ENCODE results near the gene MRTO4. TPM values are rescaled to one million over a fixed set of nuclear protein-coding genes. Genes with fewer than 3 reads are reported as not detected.

The MRTO4 gene
- total and polyA plus RNA-seq, 12 donors = 8.4 to 52.2 (median 13.3) TPM

DNA sequence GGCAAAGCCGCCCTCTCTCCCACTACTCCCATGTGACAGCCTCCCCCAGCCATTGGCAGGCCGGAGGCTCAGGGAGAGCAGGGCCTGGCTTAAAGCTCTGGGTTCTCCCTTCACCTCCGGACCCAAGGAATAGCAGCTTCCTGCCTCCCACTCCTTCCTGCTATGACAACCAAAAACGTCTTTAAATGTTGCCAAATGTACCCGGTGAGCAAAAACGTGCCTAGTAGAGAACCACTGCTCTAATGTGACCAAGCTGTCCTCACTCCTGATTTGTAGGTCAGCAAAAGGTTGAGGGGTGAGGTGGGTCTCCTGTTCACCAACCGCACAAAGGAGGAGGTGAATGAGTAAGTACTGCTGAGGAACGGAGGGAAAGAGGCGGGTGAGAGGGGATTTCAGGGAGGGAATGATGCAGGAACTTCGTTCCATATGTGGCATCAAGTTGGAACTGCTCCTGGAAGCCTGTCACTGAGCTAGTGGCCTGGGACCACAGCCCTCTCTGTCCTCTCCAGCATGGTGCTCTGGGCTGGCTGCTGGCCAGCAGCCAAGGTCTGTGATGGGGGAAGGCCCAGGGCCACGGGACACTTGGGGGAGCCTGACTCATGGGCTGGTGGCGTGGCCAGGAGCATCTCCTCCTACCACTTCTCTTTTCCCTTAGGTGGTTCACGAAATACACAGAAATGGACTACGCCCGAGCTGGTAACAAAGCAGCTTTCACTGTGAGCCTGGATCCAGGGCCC lies 5.7 kb downstream of the MRTO4 start:
- H3K4me1 ChIP-seq = peaks cover 6 to 33% (median 17%) of the 10 kb centered on the region in 9 donors
- H3K27me3 ChIP-seq = no peaks in the 10 kb centered on the region
- WGBS, 2 donors = 56 to 57% methylated on average over 15 of the region's 15 CpGs
- peak in 1 of 2 donors; percentile 53 for DNase-seq
- peak overlapping the region in 2 of 10 donors; percentile 4 to 31 for H3K27ac ChIP-seq
- no peak overlapping the region for H3K4me3 ChIP-seq
- intact Hi-C loops (cut with DNase I) = loop anchor here in 5 of 10 donors (10.0 kb wide), 1 partner anchor 397 kb away; no protein-coding TSS in a partner anchor
- no peaks in the 10 kb centered on the region for H3K9me3 ChIP-seq
- peaks cover 0 to 65% (median 20%) of the 10 kb centered on the region in 9 donors for H3K36me3 ChIP-seq
- peak in 7 of 8 donors; percentile 22 to 86 (median 71) for ATAC-seq
- TF ChIP-seq, protein P1, sequence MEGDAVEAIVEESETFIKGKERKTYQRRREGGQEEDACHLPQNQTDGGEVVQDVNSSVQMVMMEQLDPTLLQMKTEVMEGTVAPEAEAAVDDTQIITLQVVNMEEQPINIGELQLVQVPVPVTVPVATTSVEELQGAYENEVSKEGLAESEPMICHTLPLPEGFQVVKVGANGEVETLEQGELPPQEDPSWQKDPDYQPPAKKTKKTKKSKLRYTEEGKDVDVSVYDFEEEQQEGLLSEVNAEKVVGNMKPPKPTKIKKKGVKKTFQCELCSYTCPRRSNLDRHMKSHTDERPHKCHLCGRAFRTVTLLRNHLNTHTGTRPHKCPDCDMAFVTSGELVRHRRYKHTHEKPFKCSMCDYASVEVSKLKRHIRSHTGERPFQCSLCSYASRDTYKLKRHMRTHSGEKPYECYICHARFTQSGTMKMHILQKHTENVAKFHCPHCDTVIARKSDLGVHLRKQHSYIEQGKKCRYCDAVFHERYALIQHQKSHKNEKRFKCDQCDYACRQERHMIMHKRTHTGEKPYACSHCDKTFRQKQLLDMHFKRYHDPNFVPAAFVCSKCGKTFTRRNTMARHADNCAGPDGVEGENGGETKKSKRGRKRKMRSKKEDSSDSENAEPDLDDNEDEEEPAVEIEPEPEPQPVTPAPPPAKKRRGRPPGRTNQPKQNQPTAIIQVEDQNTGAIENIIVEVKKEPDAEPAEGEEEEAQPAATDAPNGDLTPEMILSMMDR (IDR thresholded peaks at IDR 0.05) = no peak

DNA sequence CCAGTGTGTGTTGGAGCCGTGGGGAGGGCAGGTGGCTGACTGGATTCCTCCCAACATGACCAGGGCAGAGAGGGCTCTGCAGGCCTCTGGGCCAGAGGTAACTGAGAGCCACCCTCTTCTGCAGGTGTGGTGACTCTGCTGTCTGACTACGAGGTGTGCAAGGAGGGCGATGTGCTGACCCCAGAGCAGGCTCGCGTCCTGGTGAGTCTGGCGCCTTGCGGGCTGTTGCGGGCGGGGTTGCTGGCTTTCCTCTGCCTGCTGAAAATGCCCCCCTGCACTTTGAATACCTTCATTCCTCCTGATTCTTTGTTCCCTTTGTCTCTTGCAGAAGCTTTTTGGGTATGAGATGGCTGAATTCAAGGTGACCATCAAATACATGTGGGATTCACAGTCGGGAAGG lies 6.7 kb downstream of the MRTO4 start:
- Histone ChIP-seq H3K4me1 (peaks cover 0 to 23% (median 7%) of the 10 kb centered on the region in 9 donors), H3K9me3 (no peaks in the 10 kb centered on the region), H3K4me3 (no peak overlapping the region), H3K36me3 (peaks cover 0 to 65% (median 20%) of the 10 kb centered on the region in 9 donors), H3K27me3 (no peaks in the 10 kb centered on the region), H3K27ac (no peak overlapping the region)
- intact Hi-C loops (cut with DNase I) = loop anchor here in 5 of 10 donors (10.0 kb wide), 1 partner anchor 396 kb away; no protein-coding TSS in a partner anchor
- ATAC-seq = no peak
- TF ChIP-seq, protein P1 (IDR thresholded peaks at IDR 0.05) = no peak
- no peak for DNase-seq
- 92 to 97% methylated on average over 10 of the region's 10 CpGs for WGBS, 2 donors

DNA sequence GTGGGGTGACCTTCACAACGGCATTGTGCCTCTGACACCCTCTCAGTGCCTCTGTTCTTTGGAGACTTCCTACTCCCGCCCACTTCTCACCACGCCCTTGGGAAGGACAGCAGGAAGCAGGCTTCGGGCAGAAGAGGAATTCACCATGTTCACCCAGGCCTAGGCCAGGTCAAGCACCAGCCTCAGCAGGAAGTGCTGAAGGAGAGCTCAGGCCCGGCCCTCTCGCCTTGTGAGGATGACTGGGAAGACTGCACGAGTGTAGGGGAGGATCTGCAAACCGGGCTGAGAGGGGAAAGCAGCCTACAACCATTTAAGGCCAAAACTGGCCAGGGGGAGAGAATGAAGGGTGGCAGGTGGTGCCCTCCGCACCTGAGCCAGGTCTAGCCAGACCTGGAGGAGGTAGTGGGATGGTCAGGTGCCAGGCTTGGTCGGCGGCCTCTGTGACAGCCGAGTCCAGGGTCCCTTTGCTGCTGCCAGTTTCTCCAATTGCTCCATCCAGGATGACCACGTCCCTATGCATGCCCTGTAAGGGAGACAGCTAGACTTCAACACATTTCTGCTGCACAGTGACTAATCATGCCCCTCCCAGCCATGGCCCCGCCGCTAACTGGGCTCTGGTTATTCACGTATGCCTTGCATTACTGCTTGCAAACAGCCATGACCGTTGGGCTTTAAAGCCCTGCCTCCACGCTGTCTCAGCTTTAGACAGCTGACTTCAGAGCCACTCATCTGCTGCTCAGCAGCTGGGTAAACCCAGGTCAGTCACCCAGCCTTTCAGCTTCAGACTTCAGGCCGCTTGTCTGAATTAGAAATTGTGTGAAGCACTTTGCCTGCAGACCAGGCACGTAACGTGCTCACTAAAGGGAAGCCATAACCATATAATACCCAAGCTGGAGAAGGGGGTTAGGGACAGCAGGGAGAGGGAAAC lies 8.9 kb downstream of the MRTO4 start:
- Histone ChIP-seq H3K27me3 (no peaks in the 10 kb centered on the region), H3K36me3 (peaks cover 0 to 54% (median 20%) of the 10 kb centered on the region in 9 donors), H3K4me1 (peaks cover 0 to 16% (median 0%) of the 10 kb centered on the region in 9 donors), H3K9me3 (no peaks in the 10 kb centered on the region), H3K4me3 (no peak overlapping the region), H3K27ac (no peak overlapping the region)
- 76 to 78% methylated on average over 21 of the region's 21 CpGs for WGBS, 2 donors
- no peak for DNase-seq
- ATAC-seq = peak in 1 of 8 donors; percentile 11
- TF ChIP-seq, protein P1 (IDR thresholded peaks at IDR 0.05) = no peak
- intact Hi-C loops (cut with DNase I) = no loop called here

DNA sequence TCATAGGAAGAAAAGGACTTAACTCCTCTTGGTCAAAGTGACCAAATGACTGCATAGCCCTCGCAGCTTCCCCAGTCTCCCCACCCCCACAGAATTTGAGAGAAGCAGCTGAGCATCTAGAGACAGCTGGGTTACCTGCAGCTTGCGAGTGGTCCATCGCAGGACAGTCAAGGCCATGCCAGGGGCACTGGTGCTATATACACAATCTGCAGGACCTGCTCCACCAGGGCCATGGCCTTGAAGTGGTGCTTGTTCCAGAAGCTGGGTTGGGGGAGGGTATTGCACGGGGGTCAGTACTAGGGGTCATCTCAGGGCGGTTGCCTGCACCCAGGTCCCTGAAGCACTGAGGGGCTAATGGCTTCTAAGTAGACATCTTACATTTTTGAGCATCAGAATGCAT lies 10.4 kb downstream of the MRTO4 start:
- DNase-seq = no peak
- WGBS, 2 donors = 78 to 82% methylated on average over 5 of the region's 5 CpGs

More for the DNA sequence above, 10.4 kb downstream of the MRTO4 start:
- H3K9me3 ChIP-seq = no peaks in the 10 kb centered on the region
- TF ChIP-seq, protein P1 (IDR thresholded peaks at IDR 0.05) = no peak
- H3K27me3 ChIP-seq = no peaks in the 10 kb centered on the region
- intact Hi-C loops (cut with DNase I) = no loop called here
- H3K4me1 ChIP-seq = peaks cover 0 to 9% (median 0%) of the 10 kb centered on the region in 9 donors
- H3K36me3 ChIP-seq = peaks cover 0 to 39% (median 20%) of the 10 kb centered on the region in 9 donors
- ATAC-seq = no peak
- no peak overlapping the region for H3K4me3 ChIP-seq
- no peak overlapping the region for H3K27ac ChIP-seq
